HK-2 (cell line): ENCODE measurements around the gene IDNK.
A peak's percentile ranks its signal among the peaks of the same experiment; 100 is the strongest.

Source experiments
- DNase-seq: peaks from one replicate; pipeline ENCODE4 v3.0.0-alpha.2; 2018; ENCODE audit not compliant: unreplicated experiment

Gene IDNK

GRCh38 chr9:83633676-83634075, 10.7 kb downstream of the IDNK start:
- DNase-seq: no peak

- no peak for DNase-seq
Observed at GRCh38 chr9:83636813-83637212, 13.9 kb downstream of the IDNK start.

- DNase-seq: no peak
Observed at GRCh38 chr9:83637389-83637788, 14.4 kb downstream of the IDNK start.

- DNase-seq: no peak
Observed at GRCh38 chr9:83639266-83639665, 16.3 kb downstream of the IDNK start.

GRCh38 chr9:83642793-83643192, 19.9 kb downstream of the IDNK start:
- DNase-seq: no peak

GRCh38 chr9:83646500-83647239, 23.7 kb downstream of the IDNK start:
- no peak for DNase-seq

GRCh38 chr9:83649080-83649479, 26.1 kb downstream of the IDNK start:
- peak; percentile 69 for DNase-seq

- DNase-seq: no peak
Observed at GRCh38 chr9:83649515-83649914, 26.6 kb downstream of the IDNK start.

- DNase-seq: no peak
Observed at GRCh38 chr9:83651558-83651957, 28.6 kb downstream of the IDNK start.

GRCh38 chr9:83652433-83652832, 29.5 kb downstream of the IDNK start:
- no peak for DNase-seq

- DNase-seq: no peak
Observed at GRCh38 chr9:83655433-83655832, 32.5 kb downstream of the IDNK start.

GRCh38 chr9:83656032-83656680, 33.2 kb downstream of the IDNK start:
- no peak for DNase-seq

GRCh38 chr9:83656952-83657351, 34.0 kb downstream of the IDNK start:
- DNase-seq: no peak

- DNase-seq: no peak
Observed at GRCh38 chr9:83662933-83663332, 40.0 kb downstream of the IDNK start.

- DNase-seq: no peak
Observed at GRCh38 chr9:83665580-83666200, 42.7 kb downstream of the IDNK start.

- no peak for DNase-seq
Observed at GRCh38 chr9:83669067-83669466, 46.1 kb downstream of the IDNK start.

- no peak for DNase-seq
Observed at GRCh38 chr9:83670381-83670780, 47.4 kb downstream of the IDNK start.

GRCh38 chr9:83671451-83671850, 48.5 kb downstream of the IDNK start:
- no peak for DNase-seq

GRCh38 chr9:83675466-83675865, 52.5 kb downstream of the IDNK start:
- no peak for DNase-seq

- DNase-seq: no peak
Observed at GRCh38 chr9:83677596-83677995, 54.7 kb downstream of the IDNK start.

GRCh38 chr9:83680233-83680632, 57.3 kb downstream of the IDNK start:
- no peak for DNase-seq

GRCh38 chr9:83681490-83681889, 58.5 kb downstream of the IDNK start:
- DNase-seq: no peak

GRCh38 chr9:83688921-83689320, 66.0 kb downstream of the IDNK start:
- no peak for DNase-seq
